ENCODE data around the gene GPRC5A.

- TF ChIP-seq CTCF (IDR thresholded peaks at IDR 0.05): no peak
- TF ChIP-seq POLR2A (IDR thresholded peaks at IDR 0.05): no peak
- no peak for TF ChIP-seq POLR2AphosphoS5 (IDR thresholded peaks at IDR 0.05)
These were observed 45.5 kb upstream of the GPRC5A start for GRCh38 chr12:12845794-12846243.
